GM04503 (cell line): ENCODE data around the gene HSFX3.
A peak's percentile ranks its signal among the peaks of the same experiment; 100 is the strongest.
"Not testable (repeated sequence)": the region's sequence is repeated elsewhere in the genome, so short reads cannot be mapped to it uniquely, and the experiment has no call there.

Source experiments
- DNase-seq: peaks from one replicate; pipeline ENCODE4 v3.0.0-alpha.2; 2012; ENCODE audit warnings: low read depth

HSFX3 gene, protein sequence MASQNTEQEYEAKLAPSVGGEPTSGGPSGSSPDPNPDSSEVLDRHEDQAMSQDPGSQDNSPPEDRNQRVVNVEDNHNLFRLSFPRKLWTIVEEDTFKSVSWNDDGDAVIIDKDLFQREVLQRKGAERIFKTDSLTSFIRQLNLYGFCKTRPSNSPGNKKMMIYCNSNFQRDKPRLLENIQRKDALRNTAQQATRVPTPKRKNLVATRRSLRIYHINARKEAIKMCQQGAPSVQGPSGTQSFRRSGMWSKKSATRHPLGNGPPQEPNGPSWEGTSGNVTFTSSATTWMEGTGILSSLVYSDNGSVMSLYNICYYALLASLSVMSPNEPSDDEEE

DNA sequence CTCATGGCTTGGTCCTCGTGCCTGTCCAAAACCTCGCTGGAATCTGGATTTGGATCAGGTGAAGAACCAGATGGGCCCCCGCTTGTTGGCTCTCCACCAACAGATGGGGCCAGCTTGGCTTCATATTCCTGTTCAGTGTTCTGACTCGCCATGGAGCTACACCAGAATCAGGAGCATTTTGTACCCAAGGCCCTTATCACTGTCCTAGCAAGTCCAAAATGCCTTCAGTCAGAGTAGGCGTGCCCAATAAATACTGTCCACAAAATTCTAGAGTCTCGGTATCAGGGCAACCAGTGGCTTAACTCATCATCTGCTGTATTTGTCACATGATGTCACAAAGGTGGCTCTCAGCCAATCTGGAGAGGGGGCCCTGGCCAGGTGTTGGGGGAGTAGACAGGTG is at the start of gene HSFX3:
TSS of gene HSFX3 (minus strand) at position 224 of the 400 bp plus-strand sequence. CDS start at position 152, 72 bp downstream.
- not testable (repeated sequence) for DNase-seq

DNA sequence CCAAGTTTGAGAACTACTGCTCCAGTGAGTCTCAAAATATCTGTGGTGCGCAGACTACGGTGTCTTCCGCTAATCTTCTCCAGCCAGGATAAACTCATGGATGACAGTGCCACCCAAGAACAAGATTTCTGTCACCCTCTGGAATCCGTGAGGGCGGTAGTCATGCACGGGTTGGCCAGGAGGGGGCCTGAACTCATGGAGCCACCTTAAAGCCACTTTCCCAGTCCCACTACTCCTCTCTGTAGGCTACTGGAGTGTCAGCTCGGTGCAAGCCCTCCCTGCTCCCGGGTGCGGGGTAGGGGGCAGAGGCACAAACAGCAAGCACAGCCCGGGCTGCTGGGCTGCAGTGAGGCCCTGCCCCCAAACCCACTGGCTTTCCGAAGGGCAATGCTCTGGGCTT is 48.9 kb upstream of the HSFX3 start:
- not testable (repeated sequence) for DNase-seq

DNA sequence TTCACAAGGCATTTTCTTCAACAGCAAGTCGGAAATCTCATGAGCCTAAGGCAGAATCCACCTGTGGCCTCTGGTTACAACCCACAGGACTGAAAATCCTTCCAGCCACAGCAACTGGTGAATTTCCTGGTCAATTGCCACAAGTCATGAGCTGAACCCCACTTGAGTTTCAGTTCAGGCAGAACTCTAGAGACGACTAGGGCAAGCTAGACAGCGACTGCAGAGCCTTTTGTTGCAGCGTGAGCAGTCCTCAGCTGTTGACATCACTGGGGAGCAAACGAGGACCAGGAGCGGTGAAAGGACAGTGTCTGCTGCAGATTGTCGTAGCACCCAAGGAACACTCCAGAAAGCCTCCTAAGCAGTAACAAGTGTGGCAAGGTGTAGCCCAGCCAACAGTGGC is 46.2 kb upstream of the HSFX3 start:
- not testable (repeated sequence) for DNase-seq

DNA sequence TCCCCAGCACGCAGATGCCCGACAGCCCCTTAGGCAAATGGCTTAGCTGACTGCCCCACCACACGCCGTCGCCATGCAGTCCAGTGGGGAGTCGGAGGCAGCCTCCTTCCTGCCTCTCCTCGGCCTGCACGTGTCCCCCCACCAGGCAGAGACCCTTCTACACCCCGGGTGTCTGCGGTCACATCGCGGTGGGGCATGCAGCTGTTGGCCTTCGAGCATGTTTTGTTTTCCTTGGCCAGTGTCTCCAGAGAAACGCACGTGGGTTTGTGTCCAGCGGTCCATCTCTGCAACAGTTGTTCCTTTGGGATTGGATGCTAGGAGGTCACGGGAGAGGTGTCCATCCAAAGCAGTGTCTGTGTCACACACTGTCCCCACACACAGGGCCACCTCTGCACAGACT is 45.5 kb upstream of the HSFX3 start, which contains the start of gene HSFX2:
TSS of gene HSFX2 (minus strand) at position 101 of the 400 bp plus-strand sequence. CDS start 614 bp downstream, outside the sequence.
- not testable (repeated sequence) for DNase-seq

DNA sequence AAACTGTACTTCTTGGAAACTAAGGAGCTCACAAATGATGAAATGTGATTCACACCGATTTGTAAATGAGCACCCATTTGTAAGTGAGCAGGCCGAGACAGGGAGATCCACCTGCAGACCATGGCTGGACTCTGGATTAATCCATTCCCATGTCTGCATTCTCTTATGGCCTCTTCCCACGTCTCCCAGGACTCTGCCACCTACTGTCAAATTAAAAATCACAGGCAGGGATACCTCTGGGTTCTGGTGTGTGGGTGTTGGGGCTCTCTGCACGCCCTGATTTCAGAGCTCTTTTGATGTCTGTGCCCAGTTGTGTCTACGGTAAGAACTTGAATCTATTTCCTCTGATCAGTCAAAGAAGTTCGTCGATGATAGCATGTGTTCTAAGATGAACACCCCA is 41.3 kb upstream of the HSFX3 start:
- DNase-seq = not testable (repeated sequence)

DNA sequence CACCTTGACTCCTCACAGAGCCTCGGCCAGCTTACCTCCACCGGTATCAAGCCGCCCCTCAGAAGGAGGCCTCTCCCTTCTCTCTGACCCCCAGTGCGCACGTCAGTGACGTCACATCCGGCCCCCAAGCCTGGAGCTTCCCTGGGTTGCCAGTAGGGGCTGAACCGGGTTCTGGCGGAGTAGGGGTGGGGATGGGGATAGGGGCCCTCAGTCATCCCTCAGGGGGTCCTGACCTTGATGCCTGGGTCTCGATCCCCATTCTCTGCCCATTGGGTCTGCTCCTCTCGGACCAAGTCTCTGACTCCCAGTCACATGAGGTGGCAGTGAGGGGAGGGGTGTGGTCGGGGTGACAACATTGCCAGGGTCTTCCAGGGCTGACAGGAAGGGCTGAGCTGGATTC is 37.6 kb upstream of the HSFX3 start, which contains the start of gene MAGEA9B:
TSS of gene MAGEA9B (minus strand) at position 101 of the 400 bp plus-strand sequence. CDS start 4,280 bp downstream, outside the sequence.
- not testable (repeated sequence) for DNase-seq

DNA sequence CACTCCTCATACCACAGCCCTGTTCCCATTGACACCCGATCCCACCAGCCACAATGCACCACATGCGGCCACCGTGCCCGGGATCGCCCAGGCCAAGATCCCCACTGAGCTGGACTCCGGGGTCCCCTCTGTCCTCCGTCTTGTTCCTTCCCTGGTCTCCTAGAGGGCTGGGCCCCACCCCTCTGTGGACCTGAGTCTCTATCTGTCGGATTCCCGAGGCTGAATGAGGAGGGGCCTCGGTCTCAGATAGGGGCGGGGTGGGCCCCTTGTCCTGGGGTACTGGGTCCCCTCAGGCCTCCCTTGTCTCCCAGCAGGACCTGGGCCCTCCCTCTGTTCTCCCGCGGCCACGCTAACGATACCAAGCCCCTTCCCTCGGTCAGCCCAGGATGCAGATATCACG is 35.9 kb upstream of the HSFX3 start:
- DNase-seq = not testable (repeated sequence)

DNA sequence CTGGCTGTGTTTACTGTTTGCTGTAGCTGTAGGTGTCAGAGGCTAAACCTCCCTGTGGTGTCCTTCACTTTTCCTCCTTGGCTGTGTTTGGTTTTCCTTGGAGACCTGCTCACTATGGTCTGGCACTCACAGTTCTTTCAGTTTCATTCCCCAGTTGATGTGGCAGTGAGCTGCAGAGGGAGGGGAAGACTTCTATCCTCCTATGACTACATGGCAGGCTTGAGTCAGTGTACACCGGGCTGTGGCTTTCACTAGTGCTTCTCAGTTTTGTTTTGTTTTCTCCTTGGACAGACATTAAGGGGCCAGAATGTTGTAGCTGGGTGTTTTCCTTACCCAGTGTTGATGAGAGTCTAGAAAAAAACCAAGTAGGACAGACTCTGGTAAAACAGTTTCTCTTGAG is 23.7 kb upstream of the HSFX3 start:
- DNase-seq = not testable (repeated sequence)

DNA sequence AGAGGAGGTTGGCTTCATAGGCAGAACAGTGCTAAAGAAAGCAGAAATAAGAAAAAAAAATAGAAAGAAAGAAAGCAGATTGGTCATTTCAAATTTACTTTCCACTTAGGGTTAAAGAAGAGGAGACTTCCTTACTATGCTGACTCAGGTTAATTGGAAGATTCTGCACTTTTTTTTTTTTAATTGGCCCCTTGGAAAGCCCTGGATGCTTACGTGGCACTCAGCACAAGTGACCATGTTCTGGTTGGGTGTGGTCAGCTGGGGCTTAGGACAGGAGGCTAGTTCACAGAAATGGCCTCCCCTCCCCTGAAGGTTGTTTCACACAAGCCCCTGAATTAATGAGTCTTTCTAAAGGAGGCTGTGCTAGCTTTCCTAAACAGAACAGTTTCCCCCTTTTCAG is 23.0 kb upstream of the HSFX3 start:
- DNase-seq = no peak

DNA sequence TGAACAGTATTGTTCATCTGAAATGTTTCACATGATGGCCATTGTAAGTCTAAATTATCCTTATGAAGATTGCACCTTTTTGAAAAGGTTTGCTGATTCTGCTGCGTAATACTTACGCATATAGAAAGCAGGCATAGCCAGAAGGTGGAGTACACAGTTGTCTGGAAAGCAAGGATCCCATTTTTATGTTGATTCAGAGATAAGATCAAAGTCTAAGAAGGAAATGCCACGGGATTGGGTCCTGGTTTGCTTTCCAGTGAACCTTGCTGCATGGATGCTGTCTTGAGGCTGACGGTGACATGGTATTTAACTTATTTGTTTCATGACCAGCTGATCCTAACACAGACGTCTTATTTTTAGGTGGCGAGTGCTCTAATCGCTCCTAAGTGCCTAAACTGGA is 22.0 kb upstream of the HSFX3 start:
- DNase-seq = no peak

DNA sequence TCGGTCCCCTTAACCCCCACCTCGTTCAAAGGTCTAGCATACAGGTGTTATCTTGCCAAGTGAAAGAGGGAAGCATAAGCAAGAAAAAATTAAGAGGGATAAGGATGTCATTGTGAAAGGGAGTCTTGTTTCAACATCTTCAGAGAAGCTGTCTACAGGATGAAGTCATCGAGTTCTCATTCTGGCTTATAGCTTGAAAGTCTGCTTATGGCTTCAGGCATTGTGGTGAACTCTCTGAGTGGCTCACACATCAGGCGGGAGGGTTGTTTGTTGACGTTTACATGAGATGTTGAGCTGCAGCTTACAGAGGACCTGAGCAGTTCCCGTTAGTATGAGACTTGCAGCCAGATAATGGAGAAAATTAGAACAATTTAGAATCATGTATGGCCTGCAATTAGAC is 20.9 kb upstream of the HSFX3 start:
- DNase-seq = peak; percentile 56

DNA sequence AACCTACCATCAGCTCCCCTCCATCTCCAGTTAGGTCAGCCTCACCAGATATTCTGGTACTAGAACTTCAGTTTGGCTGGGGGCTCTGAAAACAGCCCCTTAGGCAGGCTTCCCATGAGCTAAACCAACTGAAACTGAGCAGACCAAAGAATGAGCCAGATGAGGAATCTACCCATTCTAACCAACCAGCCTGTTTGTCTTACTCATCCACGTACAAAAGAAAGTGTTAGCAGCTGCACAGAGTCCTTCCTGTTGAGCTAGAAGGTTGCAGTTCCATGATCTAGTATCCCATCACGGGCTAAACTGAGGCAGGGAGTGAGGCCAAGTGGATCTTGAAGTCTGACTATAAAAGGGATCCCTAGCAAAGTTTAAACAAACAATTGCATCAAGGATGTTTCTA is 20.0 kb upstream of the HSFX3 start:
- no peak for DNase-seq

DNA sequence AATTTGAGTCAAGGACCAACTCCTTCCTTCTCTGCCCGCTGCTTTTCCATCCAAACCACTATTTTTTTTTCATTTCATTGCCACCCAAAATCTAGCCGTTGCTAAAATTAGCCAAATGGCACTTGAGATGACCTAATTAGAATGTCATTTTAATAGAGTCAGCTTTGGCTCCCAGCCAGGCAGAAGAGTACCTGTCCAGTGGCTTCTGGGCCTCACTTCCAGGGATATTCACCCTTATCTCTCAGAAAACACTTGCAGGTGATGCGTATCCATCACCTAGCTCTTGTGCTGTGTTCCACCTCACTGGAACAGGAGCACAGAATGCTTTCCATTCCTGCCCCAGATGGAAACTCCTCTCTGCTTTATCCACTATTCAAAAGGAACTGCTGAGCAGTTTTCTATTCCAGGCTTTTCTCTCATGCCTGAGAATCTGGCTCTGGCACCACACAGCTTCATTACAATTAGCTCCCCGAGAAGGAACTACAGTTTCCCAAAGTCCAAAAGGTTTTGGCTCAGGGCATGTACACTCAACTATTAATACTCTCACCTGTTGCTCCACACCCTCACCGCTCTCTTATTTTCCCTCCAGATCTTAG is 19.1 kb upstream of the HSFX3 start:
- no peak for DNase-seq

DNA sequence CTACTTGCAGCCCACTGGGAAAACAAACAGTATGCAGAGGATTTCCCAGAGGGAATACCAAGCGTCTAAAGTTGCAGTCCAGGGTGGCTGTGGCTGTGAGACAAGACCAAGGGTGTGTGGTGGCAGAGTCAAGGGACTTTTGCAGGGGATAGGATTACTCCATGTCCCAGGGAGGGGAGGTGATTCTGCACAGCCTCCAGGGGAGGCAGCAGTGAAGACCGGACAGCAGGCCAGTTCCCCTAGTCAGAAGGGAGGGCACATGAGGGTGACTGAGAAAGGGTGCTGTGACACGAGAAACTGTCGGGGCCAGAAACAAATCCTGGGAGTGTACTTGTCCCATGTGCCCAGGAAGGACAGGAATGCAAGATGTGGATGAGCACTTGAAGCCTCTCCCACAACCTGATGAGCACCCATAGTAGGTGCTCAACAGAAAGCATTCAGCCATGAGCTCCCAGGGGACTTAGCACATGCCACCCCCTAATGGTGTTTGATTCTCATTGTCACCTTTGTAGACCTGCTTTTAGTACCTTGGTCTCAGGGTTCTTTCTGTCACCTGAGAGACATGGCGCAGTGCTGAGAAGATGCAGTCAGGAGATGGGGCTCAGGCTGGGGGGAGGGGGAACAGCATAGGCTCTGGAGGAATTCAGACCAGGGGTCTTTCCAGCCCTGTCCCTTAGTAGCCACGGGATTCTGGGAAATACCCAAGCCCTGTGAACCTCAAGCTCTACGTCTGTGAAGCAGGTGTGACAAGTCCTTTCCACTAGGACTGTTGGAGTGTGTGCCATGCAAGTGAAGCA is 18.1 kb upstream of the HSFX3 start:
- no peak for DNase-seq

DNA sequence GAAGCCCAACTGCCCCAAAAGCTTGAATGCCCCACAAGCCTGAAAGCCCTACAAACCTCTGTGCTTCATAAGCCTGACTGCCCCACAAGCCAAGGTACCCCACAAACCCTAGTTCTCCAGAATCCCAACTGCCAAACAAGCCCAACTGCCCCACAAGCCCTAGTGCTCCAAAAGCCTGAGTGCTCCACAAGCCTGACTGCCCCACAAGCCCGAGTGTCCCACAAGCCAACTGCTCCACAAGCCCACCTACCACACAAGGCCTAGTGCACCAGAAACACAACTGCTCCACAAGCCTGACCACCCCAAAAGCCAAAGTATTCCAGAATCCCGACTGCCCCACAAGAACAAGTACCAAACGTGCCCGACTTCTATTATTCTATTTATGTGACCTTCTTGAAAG is 13.6 kb upstream of the HSFX3 start:
- DNase-seq = no peak

DNA sequence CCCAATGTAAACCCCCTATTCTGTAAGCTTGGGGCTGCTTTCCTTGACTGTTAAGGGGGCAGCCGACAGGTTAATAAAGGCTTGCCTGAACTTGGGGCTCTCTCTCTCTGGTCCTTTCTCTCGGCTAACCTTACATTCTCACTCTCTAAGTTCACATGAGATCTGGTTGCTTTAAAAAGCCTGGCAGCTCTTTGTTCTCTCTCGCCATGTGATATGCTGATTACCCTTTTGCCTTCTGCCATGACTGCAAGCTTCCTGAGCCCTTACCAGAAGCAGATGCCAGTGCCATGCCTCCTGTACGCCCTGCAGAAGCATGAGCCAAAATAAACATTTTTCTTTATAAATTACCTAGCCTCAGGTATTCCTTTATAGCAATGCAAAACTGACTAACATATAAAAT is 5.5 kb upstream of the HSFX3 start:
- not testable (repeated sequence) for DNase-seq

DNA sequence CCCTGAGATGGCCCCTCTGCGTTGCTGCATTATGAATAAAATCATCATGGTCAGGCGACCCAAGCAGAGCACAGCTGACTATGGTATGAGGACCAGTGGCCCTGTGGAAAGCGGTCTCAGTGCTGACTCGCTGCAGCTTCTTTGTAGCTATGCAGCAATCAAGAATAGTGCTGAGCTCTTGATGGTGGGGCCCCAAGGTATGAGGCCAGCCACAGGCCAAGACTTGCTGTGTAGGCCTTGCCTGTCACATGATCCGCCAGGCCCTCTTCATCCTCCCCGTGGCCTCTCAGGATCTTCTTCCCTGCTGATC is 2.2 kb upstream of the HSFX3 start:
- not testable (repeated sequence) for DNase-seq

DNA sequence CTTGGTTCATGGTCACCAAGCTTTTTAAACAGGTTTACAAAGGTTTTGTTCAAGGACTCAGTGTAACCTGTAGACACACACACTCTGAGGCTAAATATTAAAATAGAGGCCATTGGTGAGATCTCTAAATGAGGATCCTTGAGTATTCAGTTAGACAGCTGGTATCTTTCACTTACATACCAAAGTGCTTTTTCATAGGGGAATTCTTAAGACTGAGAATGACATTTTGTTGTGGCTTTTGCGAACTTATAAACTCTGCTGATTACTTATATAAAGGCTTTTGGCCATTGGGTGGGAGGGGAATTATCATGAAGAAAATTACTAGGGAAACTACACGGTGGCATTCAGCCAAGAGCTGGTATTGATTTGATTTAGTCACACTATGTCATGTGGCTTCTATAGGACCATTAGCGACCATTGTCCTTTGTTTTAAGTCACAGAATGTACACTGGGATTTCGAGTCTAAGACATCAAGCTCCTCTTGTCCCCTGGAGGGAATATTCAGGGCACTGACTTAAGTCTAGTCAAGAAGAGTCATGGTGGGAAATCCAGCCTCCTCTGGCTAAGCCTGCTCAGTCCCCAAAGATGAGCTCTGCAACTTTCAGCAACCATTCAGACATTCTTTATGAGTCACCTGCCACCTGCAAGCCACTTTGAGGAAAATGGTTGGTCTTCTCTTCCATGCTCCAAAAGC is 1.7 kb upstream of the HSFX3 start:
- not testable (repeated sequence) for DNase-seq

DNA sequence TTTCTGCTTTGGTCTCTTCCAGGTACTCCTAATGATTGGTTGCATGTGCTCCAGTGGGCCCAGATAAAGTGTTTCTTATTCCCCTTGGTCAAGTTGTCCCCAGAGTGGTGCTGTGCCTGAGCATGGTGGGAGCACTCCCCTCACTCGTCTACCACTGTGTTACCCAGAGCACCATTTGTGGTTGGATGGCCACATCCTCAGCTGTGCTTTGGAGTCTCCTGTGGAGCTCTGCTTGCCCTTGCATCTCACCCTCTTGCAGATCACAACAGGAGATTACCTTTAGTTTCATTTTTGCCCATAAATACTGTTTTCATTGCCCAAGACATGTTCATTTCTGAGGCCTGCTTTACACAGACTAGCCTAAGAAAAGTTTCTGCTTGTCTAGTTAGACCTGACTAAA is 730 bp upstream of the HSFX3 start:
- not testable (repeated sequence) for DNase-seq

DNA sequence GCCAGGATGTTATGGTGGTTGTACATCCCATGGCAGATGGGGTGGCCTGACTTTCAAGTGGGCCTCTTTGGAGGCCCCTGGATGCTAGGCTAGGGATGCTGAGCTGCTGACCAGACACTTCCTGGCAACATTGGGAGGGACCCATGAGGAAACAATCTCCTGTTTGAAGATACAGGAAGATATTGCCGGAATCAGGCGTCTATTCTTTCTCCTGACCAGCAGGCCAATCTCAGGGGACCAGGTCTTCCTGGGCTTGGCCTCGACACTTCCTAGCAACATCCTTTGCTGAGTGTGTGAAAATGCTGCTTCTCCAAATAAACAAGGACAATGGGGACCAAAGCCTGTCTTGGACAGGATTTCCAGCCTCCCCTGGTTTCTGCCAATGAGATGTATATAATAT is 1.9 kb downstream of the HSFX3 start:
- DNase-seq = not testable (repeated sequence)

DNA sequence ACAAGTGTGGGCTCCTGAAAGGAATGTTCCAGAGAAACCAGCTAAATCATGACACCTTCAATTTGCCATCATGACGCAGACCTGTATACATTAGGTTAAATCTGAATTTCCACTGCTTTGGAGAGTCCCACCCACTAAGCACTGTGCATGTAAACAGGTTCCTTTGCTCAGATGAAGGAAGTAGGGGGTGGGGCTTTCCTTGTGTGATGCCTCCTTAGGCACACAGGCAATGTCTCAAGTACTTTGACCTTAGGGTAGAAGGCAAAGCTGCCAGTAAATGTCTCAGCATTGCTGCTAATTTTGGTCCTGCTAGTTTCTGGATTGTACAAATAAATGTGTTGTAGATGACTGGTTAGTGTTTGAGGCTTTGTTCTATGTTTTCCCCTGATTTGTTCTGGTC is 2.8 kb downstream of the HSFX3 start:
- DNase-seq = not testable (repeated sequence)
